Measurements from ENCODE around the gene OR10H5. TPM values are rescaled to one million over a fixed set of nuclear protein-coding genes. Genes with fewer than 3 reads are reported as not detected.
"Not testable (repeated sequence)": the region's sequence is repeated elsewhere in the genome, so short reads cannot be mapped to it uniquely, and the experiment has no call there.

OR10H5 gene, protein sequence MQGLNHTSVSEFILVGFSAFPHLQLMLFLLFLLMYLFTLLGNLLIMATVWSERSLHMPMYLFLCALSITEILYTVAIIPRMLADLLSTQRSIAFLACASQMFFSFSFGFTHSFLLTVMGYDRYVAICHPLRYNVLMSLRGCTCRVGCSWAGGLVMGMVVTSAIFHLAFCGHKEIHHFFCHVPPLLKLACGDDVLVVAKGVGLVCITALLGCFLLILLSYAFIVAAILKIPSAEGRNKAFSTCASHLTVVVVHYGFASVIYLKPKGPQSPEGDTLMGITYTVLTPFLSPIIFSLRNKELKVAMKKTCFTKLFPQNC
- total RNA-seq, result under 1 TPM in 5 of 8 experiments, not detected in 3; 0.08 to 0.90 (median 0.32) TPM

DNA sequence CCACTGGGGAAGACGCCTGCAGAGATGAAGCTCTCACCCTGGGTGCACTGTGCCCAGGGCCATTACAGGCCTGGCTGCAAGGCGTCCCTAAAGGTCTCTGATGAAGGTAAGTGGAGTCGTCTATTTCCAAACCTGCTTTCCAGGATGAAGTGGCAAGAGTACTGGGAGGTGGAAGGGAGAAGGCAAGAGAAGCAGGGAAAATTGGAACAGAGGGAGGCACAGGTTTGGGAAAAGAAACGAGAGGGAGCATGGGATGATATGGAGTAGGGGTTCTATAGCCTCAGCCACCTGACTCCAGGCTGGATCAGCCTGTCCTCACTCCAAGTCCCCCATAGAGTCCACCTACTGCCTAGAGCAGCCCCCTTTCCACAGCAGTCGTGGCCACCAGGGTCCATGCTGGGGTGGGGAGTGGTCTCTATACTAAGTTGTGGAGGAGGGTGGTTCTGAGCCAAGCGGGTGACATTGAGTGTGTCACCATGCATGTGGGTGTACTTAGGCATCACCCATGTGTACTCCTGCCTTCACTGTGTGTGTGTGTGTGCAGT is at the start of gene OR10H5:
Gene OR10H5, plus strand, starts transcription at position 51 of the 545 bp plus-strand sequence. CDS start 6,388 bp downstream, outside the sequence.
- H3K27ac ChIP-seq, result no peak within 1 kb of the TSS
- no peaks in the 10 kb centered on the region for H3K4me1 ChIP-seq (replicated peaks in 1 of 2)
- ATAC-seq (replicated peaks in 6 of 8), result no peak
- H3K4me3 ChIP-seq, result no peak within 1 kb of the TSS
- in situ Hi-C loops (cut with MboI; ENCODE audit: low pct_unique_long_range_greater_than_20kb in 2 of 9, low sequenced_read_pairs in 9 of 9, unreplicated experiment in 9 of 9), result no loop called here
- 0 to 60% (median 20%) methylated on average over 1 to 6 of the region's 6 CpGs; no CpG with 5 or more reads in 2 of the 10 experiments for WGBS, 10 experiments

DNA sequence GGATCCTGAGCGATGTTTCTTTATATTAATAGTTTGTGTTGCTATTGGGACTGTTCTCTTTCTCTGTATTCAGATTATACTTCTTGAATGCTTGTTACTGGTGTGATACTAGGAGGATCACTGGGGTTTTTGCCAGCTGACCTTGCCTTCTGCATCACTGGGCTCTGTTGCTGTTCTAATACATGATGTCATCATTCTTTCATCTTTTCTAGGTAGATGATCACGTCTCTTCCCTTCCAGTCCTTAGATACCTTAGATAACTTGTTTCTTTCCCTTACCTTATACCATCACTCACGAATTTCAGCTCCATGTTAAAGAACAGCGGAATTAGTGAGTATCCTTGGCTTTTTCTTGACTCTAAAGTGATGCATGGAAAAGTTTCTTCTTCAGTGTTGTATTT is 49.7 kb upstream of the OR10H5 start, which contains the start of gene OR10H3:
Gene OR10H3, plus strand, starts transcription at position 264 of the 400 bp plus-strand sequence. CDS start 3,408 bp downstream, outside the sequence.
- WGBS, 10 experiments, result 0 to 36% (median 12%) methylated on average over 1 to 4 of the region's 4 CpGs; no CpG with 5 or more reads in 2 of the 10 experiments
- ATAC-seq (replicated peaks in 6 of 8), result no peak
- Histone ChIP-seq H3K4me3 (no peak within 1 kb of the TSS), H3K4me1 (replicated peaks in 1 of 2) (no peaks in the 10 kb centered on the region), H3K27ac (no peak within 1 kb of the TSS)
- in situ Hi-C loops (cut with MboI; ENCODE audit: low pct_unique_long_range_greater_than_20kb in 2 of 9, low sequenced_read_pairs in 9 of 9, unreplicated experiment in 9 of 9), result no loop called here

DNA sequence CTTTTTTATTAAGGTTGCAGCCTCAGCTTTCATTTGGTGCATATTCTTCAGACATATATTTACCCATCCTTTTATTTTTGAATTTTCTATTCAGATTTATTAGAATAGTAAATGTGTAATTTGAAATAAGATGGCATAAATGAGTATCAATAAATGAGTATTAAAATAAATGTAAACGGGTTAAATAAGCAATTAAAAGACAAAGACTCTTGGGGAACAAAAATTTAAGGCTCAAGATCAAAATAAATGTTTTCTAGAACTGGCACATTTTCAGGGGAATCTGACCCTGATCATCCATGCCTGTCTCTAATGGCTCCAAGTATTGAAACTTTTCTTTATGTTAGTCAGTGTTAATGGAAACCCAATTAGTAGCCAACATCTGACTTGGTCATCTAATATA is 46.7 kb upstream of the OR10H5 start:
- in situ Hi-C loops (cut with MboI; ENCODE audit: low pct_unique_long_range_greater_than_20kb in 2 of 9, low sequenced_read_pairs in 9 of 9, unreplicated experiment in 9 of 9), result no loop called here
- WGBS, 10 experiments, result 0 to 44% (median 18%) methylated on average over 1 of the region's 1 CpG
- Histone ChIP-seq H3K4me3 (no peak overlapping the region), H3K4me1 (replicated peaks in 1 of 2) (no peaks in the 10 kb centered on the region), H3K27ac (no peak overlapping the region)
- no peak for ATAC-seq (replicated peaks in 6 of 8)

DNA sequence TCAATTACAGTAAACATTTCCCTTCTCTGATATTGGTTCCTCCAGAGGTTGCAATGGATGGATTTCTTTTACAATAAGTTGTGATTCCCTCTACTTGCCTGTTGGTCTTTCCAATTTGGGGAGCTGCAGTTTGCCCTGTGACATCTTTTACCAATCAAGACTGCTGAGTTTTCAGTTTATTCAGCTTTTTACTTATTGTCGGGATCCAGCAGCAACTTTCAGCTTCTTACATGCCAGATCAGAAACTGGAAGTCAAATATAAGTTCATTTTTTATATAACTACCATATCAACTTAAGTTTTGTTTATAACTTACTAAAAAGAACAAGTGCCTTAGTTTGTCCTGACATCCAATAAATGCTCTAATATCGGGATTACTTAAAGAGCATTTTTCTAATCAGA is 39.2 kb upstream of the OR10H5 start:
- no peak for ATAC-seq (replicated peaks in 6 of 8)
- in situ Hi-C loops (cut with MboI; ENCODE audit: low pct_unique_long_range_greater_than_20kb in 2 of 9, low sequenced_read_pairs in 9 of 9, unreplicated experiment in 9 of 9), result no loop called here
- Histone ChIP-seq H3K27ac (no peak overlapping the region), H3K4me3 (no peak overlapping the region), H3K4me1 (replicated peaks in 1 of 2) (no peaks in the 10 kb centered on the region)
- 0 to 100% (median 54%) methylated on average over 1 to 2 of the region's 2 CpGs for WGBS, 10 experiments

DNA sequence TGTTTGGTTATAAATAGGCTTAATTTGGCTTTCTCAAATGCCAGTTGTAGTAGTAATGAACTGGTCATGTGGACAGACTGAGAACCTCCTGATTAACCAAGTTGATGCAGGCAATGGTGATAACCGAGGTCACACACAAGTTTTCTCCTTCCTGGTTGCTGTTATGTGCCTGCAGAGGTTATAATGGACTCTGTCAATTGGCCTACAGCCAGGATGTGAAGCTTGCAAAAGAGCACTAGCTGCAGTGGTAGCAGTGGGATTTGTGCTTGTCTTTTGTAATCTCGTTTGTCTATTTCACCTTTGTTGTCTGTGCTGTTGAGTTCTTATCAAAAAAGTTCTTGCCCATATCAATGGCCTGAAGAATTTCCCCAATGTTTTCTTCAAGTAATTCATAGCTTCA is 29.1 kb upstream of the OR10H5 start:
- WGBS, 10 experiments, result 0 to 43% (median 26%) methylated on average over 1 to 2 of the region's 2 CpGs; no CpG with 5 or more reads in 1 of the 10 experiments
- Histone ChIP-seq H3K27ac (no peak overlapping the region), H3K4me3 (no peak overlapping the region), H3K4me1 (replicated peaks in 1 of 2) (no peaks in the 10 kb centered on the region)
- in situ Hi-C loops (cut with MboI; ENCODE audit: low pct_unique_long_range_greater_than_20kb in 2 of 9, low sequenced_read_pairs in 9 of 9, unreplicated experiment in 9 of 9), result no loop called here
- ATAC-seq (replicated peaks in 6 of 8), result no peak

DNA sequence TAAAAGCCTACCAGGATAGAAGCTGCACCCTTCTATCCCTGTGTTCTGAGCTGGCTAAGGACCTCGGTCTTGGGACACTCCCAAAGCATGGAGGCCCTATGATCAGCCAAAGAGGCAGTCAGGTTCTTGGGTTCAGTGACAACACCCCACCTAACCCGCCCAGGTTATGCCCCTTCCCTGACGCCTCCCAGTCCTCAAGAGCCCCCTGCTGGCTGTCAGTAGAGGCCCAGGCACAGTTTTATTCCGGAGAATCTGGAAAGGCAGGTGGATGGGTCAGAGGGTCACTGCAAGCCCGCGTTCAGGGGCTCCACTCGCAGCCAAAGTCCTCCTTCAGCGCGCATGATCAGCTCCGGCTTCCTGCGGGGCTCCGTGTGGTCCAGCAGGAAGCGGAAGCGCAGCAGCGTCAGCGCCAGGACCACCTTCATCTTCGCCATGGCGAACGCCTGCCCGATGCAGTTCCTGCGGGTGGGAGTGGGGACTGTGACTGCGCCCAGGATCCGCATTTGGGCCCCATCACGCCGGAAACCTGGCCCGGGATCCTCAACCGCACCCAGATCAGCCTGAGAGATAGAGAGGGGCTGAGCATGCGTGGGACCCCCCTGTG is 27.4 kb upstream of the OR10H5 start:
- Histone ChIP-seq H3K4me1 (replicated peaks in 1 of 2) (no peaks in the 10 kb centered on the region), H3K27ac (no peak overlapping the region), H3K4me3 (no peak overlapping the region)
- WGBS, 10 experiments, result 0 to 87% (median 20%) methylated on average over 1 to 9 of the region's 28 CpGs; no CpG with 5 or more reads in 3 of the 10 experiments
- no peak for ATAC-seq (replicated peaks in 6 of 8)
- in situ Hi-C loops (cut with MboI; ENCODE audit: low pct_unique_long_range_greater_than_20kb in 2 of 9, low sequenced_read_pairs in 9 of 9, unreplicated experiment in 9 of 9), result no loop called here

DNA sequence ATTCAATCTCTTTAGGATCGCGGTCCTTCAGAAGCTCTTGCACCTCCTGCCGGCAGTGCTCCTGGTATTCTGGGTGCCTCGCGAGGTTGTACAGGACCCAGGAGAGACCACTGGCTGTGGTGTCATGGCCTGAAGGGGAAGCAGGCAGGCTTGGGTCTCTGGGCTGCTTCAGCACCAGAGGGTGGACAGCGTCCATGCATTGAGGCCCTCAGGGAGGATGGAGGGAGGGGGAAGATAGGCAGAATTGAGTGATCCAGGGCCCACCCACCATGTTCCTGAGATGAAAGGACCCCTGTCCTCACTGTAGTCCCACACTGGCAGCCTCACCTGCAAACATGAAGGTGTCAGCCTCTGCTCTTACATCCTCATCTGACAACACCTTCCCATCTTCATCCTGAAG is 17.9 kb upstream of the OR10H5 start:
- in situ Hi-C loops (cut with MboI; ENCODE audit: low pct_unique_long_range_greater_than_20kb in 2 of 9, low sequenced_read_pairs in 9 of 9, unreplicated experiment in 9 of 9), result no loop called here
- no peak for ATAC-seq (replicated peaks in 6 of 8)

DNA sequence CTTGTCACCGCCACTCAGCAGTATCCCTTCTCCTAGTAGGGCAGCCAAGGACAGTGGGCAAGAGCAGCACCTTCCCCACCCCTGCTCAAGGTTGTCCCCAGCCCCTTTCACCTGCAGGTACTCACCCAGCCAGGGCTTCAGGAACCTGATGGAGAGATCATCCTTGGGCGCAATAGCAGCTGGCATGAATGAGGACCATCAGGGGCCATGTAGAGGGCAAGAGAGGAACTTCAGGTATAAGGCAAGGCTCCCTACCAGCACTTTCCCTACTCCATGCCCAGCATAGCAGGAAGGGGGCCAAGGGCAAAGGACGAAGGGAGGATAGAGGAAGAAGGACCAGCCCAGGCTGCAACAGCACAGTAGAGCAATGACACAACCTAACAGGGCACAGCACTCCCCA is 13.3 kb upstream of the OR10H5 start:
- H3K27ac ChIP-seq; in situ Hi-C loops (cut with MboI; ENCODE audit: low pct_unique_long_range_greater_than_20kb in 2 of 9, low sequenced_read_pairs in 9 of 9, unreplicated experiment in 9 of 9); ATAC-seq (replicated peaks in 6 of 8); H3K4me1 ChIP-seq (replicated peaks in 1 of 2); H3K4me3 ChIP-seq: not testable (repeated sequence)
- 0% methylated on average over 1 of the region's 3 CpGs; no CpG with 5 or more reads in 8 of the 10 experiments for WGBS, 10 experiments

More for the DNA sequence above, 17.9 kb upstream of the OR10H5 start:
- Histone ChIP-seq H3K27ac (no peak overlapping the region), H3K4me1 (replicated peaks in 1 of 2) (no peaks in the 10 kb centered on the region), H3K4me3 (no peak overlapping the region)
- WGBS, 10 experiments, result 83% methylated on average over 2 of the region's 6 CpGs; no CpG with 5 or more reads in 9 of the 10 experiments

DNA sequence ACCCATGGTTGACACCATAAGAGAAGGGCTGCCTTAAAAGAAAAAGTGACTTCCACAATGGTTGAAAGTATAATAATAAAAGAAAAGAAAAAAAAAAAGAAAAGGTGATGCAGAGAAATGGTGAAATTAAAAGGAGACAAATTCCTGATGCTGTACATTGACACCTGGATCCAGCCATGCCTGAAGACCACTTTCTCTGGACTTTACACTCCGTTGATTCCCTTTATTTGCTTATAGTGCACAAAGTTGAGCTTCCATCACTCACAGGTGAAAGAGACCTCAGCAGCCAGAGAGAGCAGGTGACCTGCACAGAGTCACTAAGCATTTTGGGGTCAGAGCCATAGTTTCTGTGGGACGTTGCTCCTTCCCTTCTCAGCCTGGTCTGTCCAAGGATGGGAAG is 12.2 kb upstream of the OR10H5 start:
- no peak for ATAC-seq (replicated peaks in 6 of 8)
- H3K4me1 ChIP-seq (replicated peaks in 1 of 2), result no peaks in the 10 kb centered on the region
- in situ Hi-C loops (cut with MboI; ENCODE audit: low pct_unique_long_range_greater_than_20kb in 2 of 9, low sequenced_read_pairs in 9 of 9, unreplicated experiment in 9 of 9), result no loop called here
- WGBS, 10 experiments, result 0 to 56% (median 6%) methylated on average over 1 to 2 of the region's 2 CpGs; no CpG with 5 or more reads in 1 of the 10 experiments
- H3K4me3 ChIP-seq, result no peak overlapping the region
- H3K27ac ChIP-seq, result no peak overlapping the region

DNA sequence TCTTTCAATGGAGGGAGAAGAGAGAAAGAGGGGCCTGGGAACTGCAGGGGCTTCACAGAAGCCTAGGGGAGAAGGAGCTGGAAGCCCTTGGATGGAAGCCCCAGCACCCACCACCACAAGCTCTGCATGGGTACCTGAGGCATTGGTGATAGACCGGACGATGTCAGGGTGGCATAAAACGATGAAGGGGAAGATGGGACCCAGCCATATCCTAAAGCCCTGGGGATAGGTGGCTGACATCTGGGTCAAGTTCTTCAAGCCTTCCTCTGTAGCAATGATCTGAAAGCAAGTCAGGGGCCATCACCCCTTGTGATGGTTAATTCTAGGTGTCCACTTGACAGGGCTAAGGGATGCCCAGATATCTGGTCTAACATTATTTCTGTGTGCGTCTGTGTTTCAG is 11.2 kb upstream of the OR10H5 start:
- 40 to 80% (median 60%) methylated on average over 1 of the region's 4 CpGs; no CpG with 5 or more reads in 5 of the 10 experiments for WGBS, 10 experiments
- no peak overlapping the region for H3K27ac ChIP-seq
- no peak for ATAC-seq (replicated peaks in 6 of 8)
- in situ Hi-C loops (cut with MboI; ENCODE audit: low pct_unique_long_range_greater_than_20kb in 2 of 9, low sequenced_read_pairs in 9 of 9, unreplicated experiment in 9 of 9), result no loop called here
- no peak overlapping the region for H3K4me3 ChIP-seq
- H3K4me1 ChIP-seq (replicated peaks in 1 of 2), result no peaks in the 10 kb centered on the region

DNA sequence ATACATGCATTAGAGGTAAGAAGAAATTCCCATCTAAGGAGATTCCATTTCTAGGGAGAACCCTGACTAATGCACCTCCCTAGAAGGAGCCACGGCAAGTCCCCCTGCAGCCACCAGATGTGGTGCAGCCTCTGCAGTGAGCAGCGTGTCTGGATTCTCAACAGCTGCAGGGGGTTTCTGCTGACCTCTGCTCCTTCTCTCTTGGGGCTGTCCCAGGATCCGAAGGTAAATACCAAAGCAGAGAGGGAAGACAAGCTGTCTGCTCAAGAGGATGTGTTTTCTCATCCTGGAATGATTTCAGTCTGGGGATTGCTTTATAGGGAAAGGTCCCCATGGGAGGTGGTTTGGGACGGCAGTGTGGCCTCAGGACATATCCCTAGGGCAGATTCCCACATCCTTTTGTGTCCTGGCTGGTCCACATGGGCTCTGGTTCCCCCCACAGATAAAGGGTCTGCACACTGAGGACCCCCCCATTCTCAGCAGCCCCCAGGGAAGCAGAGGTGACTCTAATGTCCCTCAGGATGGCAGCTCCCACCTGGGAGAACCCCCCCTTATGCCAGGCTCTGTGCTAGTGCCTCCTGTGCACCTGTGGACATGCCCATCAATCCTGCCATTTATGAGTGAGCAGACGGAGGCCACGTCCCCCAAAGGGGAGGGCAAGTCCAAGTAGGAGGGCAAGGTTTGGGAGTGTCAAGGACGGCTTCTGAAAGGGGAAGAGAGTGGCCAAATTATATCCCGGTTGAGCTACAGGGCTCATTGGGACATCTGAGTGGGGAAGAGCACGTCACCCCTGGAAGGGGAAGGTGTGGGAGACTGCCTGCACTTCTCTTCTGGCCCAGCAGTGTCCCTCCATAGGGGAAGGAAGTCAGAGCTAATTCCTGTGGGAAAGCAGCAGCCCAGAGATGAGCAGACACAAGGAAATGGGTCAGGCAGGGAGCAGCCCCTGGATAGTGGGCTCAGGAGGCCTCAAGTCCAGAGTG is 10.2 kb upstream of the OR10H5 start:
- H3K4me3 ChIP-seq, result no peak overlapping the region
- WGBS, 10 experiments, result 5 to 51% (median 14%) methylated on average over 2 to 6 of the region's 9 CpGs; no CpG with 5 or more reads in 2 of the 10 experiments
- no peak overlapping the region for H3K27ac ChIP-seq
- H3K4me1 ChIP-seq (replicated peaks in 1 of 2), result no peaks in the 10 kb centered on the region
- no peak for ATAC-seq (replicated peaks in 6 of 8)
- in situ Hi-C loops (cut with MboI; ENCODE audit: low pct_unique_long_range_greater_than_20kb in 2 of 9, low sequenced_read_pairs in 9 of 9, unreplicated experiment in 9 of 9), result no loop called here

DNA sequence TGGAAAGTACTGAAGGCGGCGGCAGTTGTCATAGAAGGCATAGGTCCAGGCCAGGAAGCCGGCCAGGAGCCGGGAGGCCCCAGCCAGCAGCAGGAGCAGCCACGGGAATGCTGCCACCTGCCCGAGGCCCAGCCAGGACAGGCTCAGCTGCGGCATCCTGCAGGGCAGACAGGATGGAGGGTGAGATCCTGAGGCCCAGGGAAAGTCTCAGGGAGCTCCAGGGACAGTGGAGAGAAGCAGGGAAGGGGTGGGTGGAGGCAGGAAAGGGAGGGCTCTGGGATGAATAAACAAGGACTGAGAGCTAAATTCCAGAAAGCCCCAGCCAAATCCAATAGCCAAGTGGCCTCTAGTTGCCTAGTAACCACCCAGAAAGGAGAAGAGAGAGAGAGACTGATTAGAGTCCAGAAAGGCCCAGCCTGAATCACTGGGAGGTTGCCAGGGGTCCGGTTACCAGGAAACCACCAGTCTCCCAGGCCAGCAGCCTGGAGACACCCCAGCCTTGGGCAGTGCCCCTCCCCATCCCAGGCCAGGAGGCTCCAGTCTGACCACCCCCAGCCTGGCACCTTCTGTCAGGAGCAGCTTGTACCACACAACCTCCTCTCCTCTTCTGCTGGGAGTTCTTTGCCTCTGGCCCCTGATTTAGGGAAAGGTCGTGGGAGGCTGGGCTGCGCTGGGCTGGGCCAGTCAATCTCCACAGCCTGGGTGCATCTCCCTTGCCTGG is 7.5 kb upstream of the OR10H5 start:
- H3K4me3 ChIP-seq, result no peak overlapping the region
- no peak overlapping the region for H3K27ac ChIP-seq

More for the DNA sequence above, 7.5 kb upstream of the OR10H5 start:
- no peaks in the 10 kb centered on the region for H3K4me1 ChIP-seq (replicated peaks in 1 of 2)
- in situ Hi-C loops (cut with MboI; ENCODE audit: low pct_unique_long_range_greater_than_20kb in 2 of 9, low sequenced_read_pairs in 9 of 9, unreplicated experiment in 9 of 9), result no loop called here
- 0 to 43% (median 20%) methylated on average over 1 to 2 of the region's 10 CpGs; no CpG with 5 or more reads in 7 of the 10 experiments for WGBS, 10 experiments
- peak in 7 of 8 experiments; percentile 12 to 96 (median 78) for ATAC-seq (replicated peaks in 6 of 8)
